Transverse colon (tissue), 3 donors: Measurements from ENCODE around the gene DIRAS3.

Experiments used
- CTCF ChIP-seq, 5 experiments: fragments of 200-600 bp in 3 of 5; fragments of 450-650 bp in 2 of 5; sonication (generic) in 3 of 5; IDR thresholded peaks; 1 replicate in 2 of 5; 2 replicates in 3 of 5; pipeline ENCODE4 v1.5.1; 2016 to 2017; ENCODE audit warnings: antibody characterized with exemption in 5 of 5, inconsistent platforms in 3 of 5, mild to moderate bottlenecking in 2 of 5, moderate library complexity in 1 of 5
- EP300 ChIP-seq: sonication (generic); formaldehyde crosslinking; IDR thresholded peaks from one replicate; pipeline ENCODE4 v1.6.1; 2017; ENCODE audit warnings: antibody characterized with exemption, low read depth
- POLR2A ChIP-seq: fragments of 450-650 bp; IDR thresholded peaks from one replicate; pipeline ENCODE4 v1.6.1; 2016; ENCODE audit warnings: antibody characterized with exemption, mild to moderate bottlenecking, moderate library complexity

DNA sequence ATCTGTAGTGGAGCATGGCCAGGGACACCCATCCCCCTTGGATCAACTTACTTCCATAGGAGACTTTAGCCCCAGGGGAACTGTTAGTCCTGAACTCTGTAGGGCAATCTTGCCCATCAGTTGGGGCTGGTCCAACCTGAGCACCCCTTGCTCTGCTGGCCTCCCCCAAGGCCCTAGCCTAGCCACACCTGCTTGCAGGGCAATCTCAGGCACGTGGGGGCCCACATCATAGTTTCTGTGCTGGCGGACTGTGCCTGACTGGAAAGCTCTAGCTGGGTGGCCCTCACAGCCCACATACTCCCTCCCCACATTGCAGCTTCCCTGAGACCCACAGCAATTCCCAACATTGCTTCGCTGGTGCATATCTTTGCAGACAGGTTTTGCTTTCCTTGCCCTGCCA lies 6.6 kb upstream of the DIRAS3 start:
- no peak for TF ChIP-seq CTCF (IDR thresholded peaks at IDR 0.05)
- no peak for TF ChIP-seq EP300
- TF ChIP-seq POLR2A = no peak
